Loucy (cell line): ENCODE data around the gene CAPN7.
"Not testable (repeated sequence)": the region's sequence is repeated elsewhere in the genome, so short reads cannot be mapped to it uniquely, and the experiment has no call there.

ENCODE experiments used
- EZH2phosphoT487 ChIP-seq: fragments of 200-600 bp; IDR thresholded peaks from 2 replicates; pipeline ENCODE4 v1.6.1; 2018; ENCODE audit warnings: antibody characterized with exemption, mild to moderate bottlenecking, moderate library complexity, borderline replicate concordance
- TF ChIP-seq, protein P1 (sequence below): fragments of 200-600 bp; sonication (generic); conservative IDR thresholded peaks from 2 replicates; pipeline ENCODE4 v1.5.1; 2014; ENCODE audit warnings: mild to moderate bottlenecking, antibody characterized with exemption, low read length

DNA sequence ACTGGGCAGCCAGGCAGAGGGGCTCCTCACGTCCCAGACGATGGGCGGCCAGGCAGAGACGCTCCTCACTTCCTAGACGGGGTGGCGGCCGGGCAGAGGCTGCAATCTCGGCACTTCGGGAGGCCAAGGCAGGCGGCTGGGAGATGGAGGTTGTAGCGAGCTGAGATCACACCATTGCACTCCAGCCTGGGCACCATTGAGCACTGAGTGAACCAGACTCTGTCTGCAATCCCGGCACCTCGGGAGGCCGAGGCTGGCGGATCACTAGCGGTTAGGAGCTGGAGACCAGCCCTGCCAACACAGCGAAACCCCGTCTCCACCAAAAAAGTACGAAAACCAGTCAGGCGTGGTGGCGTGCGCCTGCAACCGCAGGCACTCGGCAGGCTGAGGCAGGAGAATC is 42.4 kb upstream of the CAPN7 start:
- TF ChIP-seq, protein P1, sequence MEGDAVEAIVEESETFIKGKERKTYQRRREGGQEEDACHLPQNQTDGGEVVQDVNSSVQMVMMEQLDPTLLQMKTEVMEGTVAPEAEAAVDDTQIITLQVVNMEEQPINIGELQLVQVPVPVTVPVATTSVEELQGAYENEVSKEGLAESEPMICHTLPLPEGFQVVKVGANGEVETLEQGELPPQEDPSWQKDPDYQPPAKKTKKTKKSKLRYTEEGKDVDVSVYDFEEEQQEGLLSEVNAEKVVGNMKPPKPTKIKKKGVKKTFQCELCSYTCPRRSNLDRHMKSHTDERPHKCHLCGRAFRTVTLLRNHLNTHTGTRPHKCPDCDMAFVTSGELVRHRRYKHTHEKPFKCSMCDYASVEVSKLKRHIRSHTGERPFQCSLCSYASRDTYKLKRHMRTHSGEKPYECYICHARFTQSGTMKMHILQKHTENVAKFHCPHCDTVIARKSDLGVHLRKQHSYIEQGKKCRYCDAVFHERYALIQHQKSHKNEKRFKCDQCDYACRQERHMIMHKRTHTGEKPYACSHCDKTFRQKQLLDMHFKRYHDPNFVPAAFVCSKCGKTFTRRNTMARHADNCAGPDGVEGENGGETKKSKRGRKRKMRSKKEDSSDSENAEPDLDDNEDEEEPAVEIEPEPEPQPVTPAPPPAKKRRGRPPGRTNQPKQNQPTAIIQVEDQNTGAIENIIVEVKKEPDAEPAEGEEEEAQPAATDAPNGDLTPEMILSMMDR = not testable (repeated sequence)
- TF ChIP-seq EZH2phosphoT487 = not testable (repeated sequence)
